Limb (tissue), 2 donors: ENCODE data around the gene KIFC3.
A peak's percentile ranks its signal among the peaks of the same experiment; 100 is the strongest.
"Not testable (repeated sequence)": the region's sequence is repeated elsewhere in the genome, so short reads cannot be mapped to it uniquely, and the experiment has no call there.

Experiments
- DNase-seq, 2 donors: peaks; one replicate each; pipeline ENCODE4 v3.0.0-alpha.2; 2016; ENCODE audit errors: extremely low spot score in 2 of 2

Gene KIFC3, protein sequence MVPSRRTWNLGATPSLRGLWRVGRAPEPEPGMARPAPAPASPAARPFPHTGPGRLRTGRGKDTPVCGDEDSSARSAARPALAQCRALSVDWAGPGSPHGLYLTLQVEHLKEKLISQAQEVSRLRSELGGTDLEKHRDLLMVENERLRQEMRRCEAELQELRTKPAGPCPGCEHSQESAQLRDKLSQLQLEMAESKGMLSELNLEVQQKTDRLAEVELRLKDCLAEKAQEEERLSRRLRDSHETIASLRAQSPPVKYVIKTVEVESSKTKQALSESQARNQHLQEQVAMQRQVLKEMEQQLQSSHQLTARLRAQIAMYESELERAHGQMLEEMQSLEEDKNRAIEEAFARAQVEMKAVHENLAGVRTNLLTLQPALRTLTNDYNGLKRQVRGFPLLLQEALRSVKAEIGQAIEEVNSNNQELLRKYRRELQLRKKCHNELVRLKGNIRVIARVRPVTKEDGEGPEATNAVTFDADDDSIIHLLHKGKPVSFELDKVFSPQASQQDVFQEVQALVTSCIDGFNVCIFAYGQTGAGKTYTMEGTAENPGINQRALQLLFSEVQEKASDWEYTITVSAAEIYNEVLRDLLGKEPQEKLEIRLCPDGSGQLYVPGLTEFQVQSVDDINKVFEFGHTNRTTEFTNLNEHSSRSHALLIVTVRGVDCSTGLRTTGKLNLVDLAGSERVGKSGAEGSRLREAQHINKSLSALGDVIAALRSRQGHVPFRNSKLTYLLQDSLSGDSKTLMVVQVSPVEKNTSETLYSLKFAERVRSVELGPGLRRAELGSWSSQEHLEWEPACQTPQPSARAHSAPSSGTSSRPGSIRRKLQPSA

DNA sequence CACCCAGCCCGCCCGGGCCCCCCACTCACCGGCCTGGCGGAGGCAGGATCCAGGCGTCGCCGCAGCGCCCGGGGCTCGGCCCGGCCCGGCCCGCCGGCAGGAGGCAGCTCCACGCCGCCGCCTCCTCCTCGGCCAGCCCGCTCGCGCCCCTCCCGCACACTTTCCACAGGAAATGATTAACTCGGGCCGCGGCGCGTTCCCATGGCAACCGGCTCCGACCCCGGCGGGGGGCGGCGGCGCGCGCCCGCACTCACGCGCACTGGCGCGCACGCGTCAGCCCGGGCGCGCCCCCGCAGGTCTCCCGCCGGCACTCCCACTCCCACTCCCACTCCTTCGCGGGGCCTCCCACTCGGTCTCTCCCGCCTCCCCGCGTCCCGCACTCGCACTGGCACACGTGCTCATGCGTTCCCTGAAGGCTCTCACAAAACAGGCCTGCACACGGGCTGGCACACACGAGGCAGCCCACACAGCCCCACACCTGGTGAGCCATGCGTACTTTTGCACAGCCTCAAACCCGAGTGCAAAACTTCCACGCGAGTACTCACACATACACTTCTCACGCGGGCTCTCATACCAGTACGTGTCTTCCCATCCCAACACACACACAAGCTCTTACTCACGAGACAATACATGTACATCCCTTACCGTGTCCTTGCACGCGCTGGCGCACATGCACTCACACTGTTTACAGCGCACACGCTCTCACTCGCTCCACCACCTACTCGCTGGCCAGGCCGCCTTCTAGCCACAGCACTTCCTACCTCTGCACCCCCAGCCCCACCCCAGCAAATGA, at the start of gene KIFC3:
TSS of gene KIFC3 (minus strand) at position 151 of the 793 bp plus-strand sequence. CDS start 4,248 bp downstream, outside the sequence.
- peak; percentile 79 to 90 for DNase-seq

DNA sequence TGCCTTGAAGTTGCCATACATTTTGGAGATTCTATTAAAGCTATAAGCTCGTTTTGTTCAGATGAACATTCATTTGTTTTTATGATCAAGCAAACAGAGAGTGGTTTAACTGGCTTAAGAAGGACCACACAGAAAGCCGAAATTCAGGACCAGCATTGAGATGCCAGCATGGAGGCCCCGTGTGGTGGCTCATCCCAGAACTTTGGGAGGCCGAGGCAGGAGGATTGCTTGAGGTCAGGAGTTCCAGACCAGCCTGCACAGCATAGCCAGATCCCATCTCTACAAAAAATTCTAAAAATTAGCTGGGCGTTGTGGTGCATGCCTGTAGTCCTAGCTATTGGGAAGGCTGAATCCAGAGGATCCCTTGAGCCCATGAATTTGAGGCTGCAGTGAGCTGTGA, 45.9 kb upstream of the KIFC3 start:
- no peak for DNase-seq

- DNase-seq = not testable (repeated sequence)
Observed at GRCh38 chr16:57846931-57847330, 44.6 kb upstream of the KIFC3 start.

DNA sequence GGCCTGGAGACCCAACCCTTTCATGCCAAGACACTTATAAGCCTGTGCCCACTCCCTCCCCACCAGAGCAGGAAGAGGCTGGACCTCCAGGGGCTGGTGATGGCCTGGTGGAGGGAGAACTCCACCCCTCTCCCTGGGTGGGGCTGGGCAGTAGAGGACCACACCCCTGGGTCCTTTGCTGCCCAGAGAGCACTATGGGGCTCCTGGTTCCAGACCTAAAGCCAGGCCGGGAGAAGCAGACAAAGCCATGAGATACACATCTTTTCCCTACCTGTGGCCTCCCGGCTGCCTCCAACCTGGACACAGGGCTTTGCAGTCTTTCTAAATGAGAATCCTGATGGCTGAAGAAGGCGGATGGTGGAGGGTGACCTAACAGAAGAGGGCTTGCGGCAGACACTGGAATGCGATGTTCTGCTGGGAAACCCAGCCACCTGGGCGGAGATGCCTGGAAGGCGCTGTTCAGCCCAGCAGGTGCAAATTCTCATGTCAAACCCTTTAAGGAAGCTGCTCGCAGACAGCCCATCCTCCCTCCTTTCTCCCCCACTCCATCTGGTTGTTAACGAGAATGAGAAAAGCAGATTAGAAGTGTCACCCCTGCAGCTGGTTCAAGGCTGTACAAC, 43.9 kb upstream of the KIFC3 start:
- DNase-seq = no peak

DNA sequence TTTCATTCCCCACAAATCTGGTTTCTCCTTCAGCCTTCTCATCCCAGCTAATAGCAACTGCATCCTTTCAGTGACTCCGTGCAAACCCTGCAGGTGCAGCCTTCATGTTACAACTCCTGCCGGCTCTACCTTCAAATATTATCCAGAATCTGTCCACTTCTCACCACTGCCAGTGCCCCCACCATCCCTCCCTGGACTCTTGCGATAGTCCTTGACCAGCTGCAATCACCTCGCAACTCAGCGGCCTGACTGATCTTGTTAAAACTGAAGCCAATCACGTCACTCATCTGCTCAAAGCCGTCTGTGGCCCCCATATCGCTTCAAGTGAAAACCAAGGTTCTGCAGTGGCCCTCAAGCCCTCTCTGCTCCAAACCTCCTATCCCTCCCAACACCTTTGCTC, 42.8 kb upstream of the KIFC3 start:
- no peak for DNase-seq

- no peak for DNase-seq
Observed at GRCh38 chr16:57844416-57845030, 42.2 kb upstream of the KIFC3 start.

DNA sequence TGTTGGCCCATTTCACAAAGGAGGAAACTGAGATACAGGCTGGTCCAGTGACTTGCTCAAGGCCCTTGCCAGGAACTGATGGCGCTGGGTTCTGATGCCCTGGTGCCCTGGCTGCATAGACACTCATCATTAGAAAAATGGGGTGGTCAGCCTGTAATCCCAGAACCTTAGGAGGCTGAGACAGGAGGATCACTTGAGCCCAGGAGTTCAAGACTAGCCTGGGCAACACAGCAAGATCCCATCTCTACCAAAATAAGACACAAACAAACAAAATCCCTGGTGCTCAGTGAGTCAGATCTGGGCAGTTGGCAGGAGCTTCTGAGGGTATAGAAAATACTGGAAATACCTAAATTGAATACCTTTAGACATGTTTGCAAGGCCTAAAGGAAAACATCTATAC, 41.1 kb upstream of the KIFC3 start:
- no peak for DNase-seq

- no peak for DNase-seq
Observed at GRCh38 chr16:57842601-57843000, 40.3 kb upstream of the KIFC3 start.

DNA sequence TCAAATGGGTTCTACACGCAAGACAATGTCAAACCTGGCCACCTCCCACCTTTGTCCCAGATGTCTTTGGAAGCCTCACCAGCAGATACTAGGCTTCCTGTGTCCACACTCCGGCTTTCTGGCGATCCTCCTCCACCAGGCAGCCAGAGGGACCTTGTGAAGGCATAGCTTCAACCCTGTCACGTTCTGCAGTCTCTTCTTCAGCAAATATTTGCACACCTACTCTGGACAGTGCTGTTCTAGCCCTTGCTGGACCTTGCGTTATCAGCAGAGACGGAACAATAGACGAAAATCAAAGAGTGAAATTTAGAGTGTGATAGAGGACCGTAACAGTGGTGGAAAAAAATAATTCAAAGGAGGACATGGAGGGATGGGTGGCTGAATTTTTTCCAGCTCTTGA, 38.5 kb upstream of the KIFC3 start:
- DNase-seq = no peak

DNA sequence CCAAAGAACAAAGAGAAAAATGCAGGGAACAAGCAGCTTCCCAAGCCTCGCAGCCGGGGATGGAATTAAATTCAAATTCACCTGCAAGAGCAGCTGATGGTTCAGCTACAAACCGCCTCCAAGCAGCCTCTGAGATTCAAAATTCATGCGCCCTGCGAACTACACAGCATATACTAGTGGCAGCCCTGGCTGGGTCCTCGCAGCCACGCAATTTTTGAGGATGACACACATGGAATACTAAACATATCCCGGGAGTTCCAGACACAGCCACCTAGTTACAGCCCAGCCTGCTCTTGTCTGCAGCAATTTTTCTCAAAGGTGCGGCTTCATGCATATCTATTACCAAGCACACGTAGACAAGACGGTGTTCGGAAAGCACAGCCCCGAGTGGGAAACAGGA, 35.9 kb upstream of the KIFC3 start:
- no peak for DNase-seq

DNA sequence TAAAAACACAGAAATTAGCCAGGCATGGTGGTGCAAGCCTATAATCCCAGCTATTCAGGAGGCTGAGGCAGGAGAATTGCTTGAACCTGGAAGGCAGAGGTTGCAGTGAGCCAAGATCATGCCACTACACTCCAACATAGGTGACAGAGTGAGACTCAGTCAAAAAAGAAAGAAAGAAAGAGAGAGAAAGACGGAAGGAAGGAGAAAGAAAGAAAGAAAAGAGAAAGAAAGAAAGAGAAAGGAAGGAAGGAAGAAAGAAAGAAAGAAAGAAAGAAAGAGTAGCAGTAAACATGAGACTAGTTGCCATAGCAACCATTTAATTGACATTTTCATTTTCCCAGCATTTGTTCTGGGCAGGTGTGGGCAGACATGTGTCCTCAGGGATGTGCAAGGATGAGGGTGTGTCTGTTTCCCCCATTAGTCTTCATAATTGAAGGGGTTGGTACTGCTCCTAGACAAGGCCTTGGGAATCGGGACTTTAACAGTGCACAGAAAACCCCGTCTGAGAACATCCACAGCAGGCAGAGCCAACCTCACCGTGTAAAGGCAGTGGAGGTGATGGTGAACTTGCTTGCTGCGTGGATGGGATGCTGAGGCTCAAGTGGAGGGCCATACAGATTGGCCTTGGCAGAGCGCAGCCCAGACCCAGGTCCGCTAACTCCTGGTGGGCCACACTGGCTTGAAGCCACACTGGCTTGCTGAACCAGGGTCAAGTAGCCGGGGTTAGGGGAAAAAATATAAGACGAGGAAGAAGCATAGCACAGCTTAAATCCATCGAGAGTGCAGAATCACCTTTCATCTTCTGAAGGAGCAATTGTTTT, 35.2 kb upstream of the KIFC3 start:
- no peak for DNase-seq

DNA sequence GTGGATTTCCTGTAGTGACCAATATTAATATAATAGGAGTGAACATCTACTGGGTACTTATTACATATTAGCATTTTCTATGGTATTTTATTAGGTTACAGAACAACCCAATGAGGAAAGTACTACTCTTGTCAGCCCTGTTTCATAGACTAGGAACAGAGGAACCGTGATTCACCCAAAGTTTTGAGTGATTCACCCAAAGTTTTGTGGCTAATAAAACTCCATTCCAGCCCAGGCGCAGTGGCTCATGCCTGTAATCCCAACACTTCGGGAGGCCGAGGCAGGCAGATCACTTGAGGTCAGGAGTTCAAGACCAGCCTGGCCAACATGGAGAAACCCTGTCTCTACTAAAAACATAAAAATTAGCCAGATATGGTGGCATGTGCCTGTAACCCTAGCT, 33.1 kb upstream of the KIFC3 start:
- not testable (repeated sequence) for DNase-seq

- DNase-seq = no peak
Observed at GRCh38 chr16:57834936-57835335, 32.6 kb upstream of the KIFC3 start.

DNA sequence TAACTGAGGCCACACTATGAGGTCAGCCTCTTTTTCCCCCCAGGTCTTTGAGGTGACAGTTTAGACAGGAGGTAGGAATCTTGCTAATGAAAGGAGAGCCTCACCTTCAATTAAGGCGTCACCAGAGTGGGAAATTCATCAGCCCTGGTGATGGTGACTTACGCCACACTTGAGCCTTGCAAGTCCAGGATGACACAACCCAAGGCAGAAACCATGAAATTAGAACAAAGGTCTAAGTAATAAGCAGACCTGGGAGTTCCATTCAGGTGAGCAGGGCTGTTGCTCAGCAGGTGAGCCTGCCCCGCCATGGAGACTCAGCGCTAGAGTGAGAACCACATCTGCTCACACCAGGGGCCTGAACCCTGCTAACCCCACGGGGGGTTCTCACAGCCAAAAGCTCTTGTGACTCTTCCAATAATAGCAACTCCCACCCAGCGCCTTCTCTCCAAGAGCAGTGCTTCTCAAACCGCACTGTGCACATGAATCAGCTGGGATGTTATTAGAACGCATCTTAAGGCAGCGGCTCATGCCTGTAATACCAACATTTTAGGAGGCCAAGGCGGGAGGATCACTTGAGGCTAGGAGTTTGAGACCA, 28.7 kb upstream of the KIFC3 start:
- DNase-seq = no peak

DNA sequence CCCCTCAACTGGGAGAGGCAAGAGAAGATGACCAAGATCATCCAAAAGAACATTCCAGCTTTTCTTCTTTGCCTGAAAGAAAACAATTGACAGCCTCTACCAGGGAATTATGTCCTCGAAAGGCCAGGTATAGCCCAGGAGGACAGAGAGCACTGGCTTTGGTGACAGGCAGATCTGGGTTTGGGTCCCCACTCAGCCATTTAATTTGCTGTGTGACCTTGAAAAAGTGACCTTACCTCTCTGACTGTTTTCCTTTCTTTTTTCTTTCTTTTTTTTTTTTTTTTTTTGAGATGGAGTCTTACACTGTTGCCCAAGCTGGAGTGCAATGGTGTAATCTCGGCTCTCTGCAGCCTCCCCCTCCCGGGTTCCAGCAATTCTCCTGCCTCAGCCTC, 27.7 kb upstream of the KIFC3 start:
- no peak for DNase-seq

- DNase-seq = no peak
Observed at GRCh38 chr16:57828272-57829161, 26.2 kb upstream of the KIFC3 start.

- DNase-seq = no peak
Observed at GRCh38 chr16:57826706-57827625, 24.7 kb upstream of the KIFC3 start.

GRCh38 chr16:57826052-57826451, 23.8 kb upstream of the KIFC3 start:
- no peak for DNase-seq
